Heart left ventricle (tissue), 13 donors: ENCODE data around the gene SLC13A4.

Experiments
- POLR2A ChIP-seq, 2 donors: fragments of 450-650 bp; IDR thresholded peaks; one replicate each; pipeline ENCODE4 v1.6.1; 2017; ENCODE audit warnings: antibody characterized with exemption in 2 of 2, mild to moderate bottlenecking in 2 of 2, moderate library complexity in 2 of 2
- TF ChIP-seq, protein P1 (sequence below), 12 donors: fragments of 200-600 bp; sonication (generic) in 4 of 12; IDR thresholded peaks; one replicate each; pipeline versions ENCODE4 v1.5.0 to v1.8.0; 2018 to 2022; ENCODE audit warnings: antibody characterized with exemption in 12 of 12, mild to moderate bottlenecking in 5 of 12
- donor health status: ischemic (EF 13 %, LVEDD 7.1; RV severe dilation, severe dysfunction).
- donor health status: DM: no; HTN: yes; CAD: no.
- donor health status: DM: no; HTN: no; CAD: no.
- donor health status: ischemic (EF 25% LVEDD 6.9; RV normal size, moderate dysfunction).
- donor health status: ischemic (EF 25% LVEDD 5.7; RV mildly dilated, moderate dysfunction).
- donor health status: ischemic (EF 35%, LVEDD 5.7; RV mildly dilated, moderate dysfunction).
- donor health status: nonischemic (EF 11% LVEDD 7.7; RV severe dilation, severe dysfunction).
- donor health status: DM: yes; HTN: yes; CAD: no.
- donor health status: PGD.
- donor health status: ischemic (EF 29% LVEDD 5.4; RV normal size, mild dysfunction).
- donor health status: nonischemic (EF 23%, LVEDD 6.1; RV moderate dilation, normal function).

DNA sequence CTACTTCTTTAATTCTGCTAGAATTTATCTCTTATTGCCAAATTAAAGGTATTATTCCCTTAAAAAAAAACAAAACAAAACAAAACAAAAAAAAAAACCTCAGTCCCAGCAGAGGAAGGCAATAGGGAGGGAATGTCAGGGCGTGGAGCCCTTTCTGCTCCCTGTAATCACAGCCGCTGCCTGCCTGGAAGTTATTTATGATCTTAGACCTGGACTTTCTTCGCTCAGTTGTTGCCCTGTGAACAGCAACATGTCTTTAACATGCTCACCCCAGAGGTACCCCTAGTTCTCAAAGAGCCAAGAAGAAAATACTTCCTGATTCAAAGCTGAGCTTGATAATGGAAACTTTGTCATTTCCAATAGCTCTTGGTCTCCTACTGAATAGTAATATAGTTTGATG is 12.9 kb upstream of the SLC13A4 start:
- TF ChIP-seq, protein P1, sequence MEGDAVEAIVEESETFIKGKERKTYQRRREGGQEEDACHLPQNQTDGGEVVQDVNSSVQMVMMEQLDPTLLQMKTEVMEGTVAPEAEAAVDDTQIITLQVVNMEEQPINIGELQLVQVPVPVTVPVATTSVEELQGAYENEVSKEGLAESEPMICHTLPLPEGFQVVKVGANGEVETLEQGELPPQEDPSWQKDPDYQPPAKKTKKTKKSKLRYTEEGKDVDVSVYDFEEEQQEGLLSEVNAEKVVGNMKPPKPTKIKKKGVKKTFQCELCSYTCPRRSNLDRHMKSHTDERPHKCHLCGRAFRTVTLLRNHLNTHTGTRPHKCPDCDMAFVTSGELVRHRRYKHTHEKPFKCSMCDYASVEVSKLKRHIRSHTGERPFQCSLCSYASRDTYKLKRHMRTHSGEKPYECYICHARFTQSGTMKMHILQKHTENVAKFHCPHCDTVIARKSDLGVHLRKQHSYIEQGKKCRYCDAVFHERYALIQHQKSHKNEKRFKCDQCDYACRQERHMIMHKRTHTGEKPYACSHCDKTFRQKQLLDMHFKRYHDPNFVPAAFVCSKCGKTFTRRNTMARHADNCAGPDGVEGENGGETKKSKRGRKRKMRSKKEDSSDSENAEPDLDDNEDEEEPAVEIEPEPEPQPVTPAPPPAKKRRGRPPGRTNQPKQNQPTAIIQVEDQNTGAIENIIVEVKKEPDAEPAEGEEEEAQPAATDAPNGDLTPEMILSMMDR (IDR thresholded peaks at IDR 0.05): no peak
- TF ChIP-seq POLR2A (IDR thresholded peaks at IDR 0.05): no peak
